ENCODE measurements around the gene POLG.

Gene POLG

GRCh38 chr15:89359471-89360293 lies 25.1 kb upstream of the POLG start:
- peak overlapping the region; percentile 26 for H3K4me3 ChIP-seq (ENCODE audit: low read depth, low read length)

GRCh38 chr15:89358755-89359439 lies 24.3 kb upstream of the POLG start:
- Histone ChIP-seq H3K9me3 (ENCODE audit: control insufficient read depth, insufficient read depth, low read length) (no peaks in the 10 kb centered on the region), H3K36me3 (ENCODE audit: control insufficient read depth, insufficient read depth, low read length) (no peaks in the 10 kb centered on the region), H3K9ac (ENCODE audit: low read depth, low read length) (no peak overlapping the region), H3K4me1 (ENCODE audit: control insufficient read depth, insufficient read depth, low read length) (peaks cover 4% of the 10 kb centered on the region), H3K27me3 (ENCODE audit: control insufficient read depth, insufficient read depth, low read length) (peaks cover 92% of the 10 kb centered on the region), H3K4me3 (ENCODE audit: low read depth, low read length) (peak overlapping the region; percentile 52)

More at GRCh38 chr15:89359471-89360293, 25.1 kb upstream of the POLG start:
- H3K4me1 ChIP-seq (ENCODE audit: control insufficient read depth, insufficient read depth, low read length): peaks cover 4% of the 10 kb centered on the region
- no peak overlapping the region for H3K9ac ChIP-seq (ENCODE audit: low read depth, low read length)
- H3K27me3 ChIP-seq (ENCODE audit: control insufficient read depth, insufficient read depth, low read length): peaks cover 96% of the 10 kb centered on the region
- H3K36me3 ChIP-seq (ENCODE audit: control insufficient read depth, insufficient read depth, low read length): no peaks in the 10 kb centered on the region
- no peaks in the 10 kb centered on the region for H3K9me3 ChIP-seq (ENCODE audit: control insufficient read depth, insufficient read depth, low read length)

- H3K36me3 ChIP-seq (ENCODE audit: control insufficient read depth, insufficient read depth, low read length): no peaks in the 10 kb centered on the region
These were observed 23.8 kb upstream of the POLG start for GRCh38 chr15:89358435-89358754.

GRCh38 chr15:89356634-89357298 lies 22.1 kb upstream of the POLG start:
- H3K27me3 ChIP-seq (ENCODE audit: control insufficient read depth, insufficient read depth, low read length): peaks cover 82% of the 10 kb centered on the region
- H3K36me3 ChIP-seq (ENCODE audit: control insufficient read depth, insufficient read depth, low read length): no peaks in the 10 kb centered on the region
- H3K9ac ChIP-seq (ENCODE audit: low read depth, low read length): no peak overlapping the region
- no peak overlapping the region for H3K4me3 ChIP-seq (ENCODE audit: low read depth, low read length)
- H3K4me1 ChIP-seq (ENCODE audit: control insufficient read depth, insufficient read depth, low read length): peaks cover 4% of the 10 kb centered on the region
- H3K9me3 ChIP-seq (ENCODE audit: control insufficient read depth, insufficient read depth, low read length): no peaks in the 10 kb centered on the region

More at GRCh38 chr15:89358435-89358754, 23.8 kb upstream of the POLG start:
- Histone ChIP-seq H3K27me3 (ENCODE audit: control insufficient read depth, insufficient read depth, low read length) (peaks cover 89% of the 10 kb centered on the region), H3K9ac (ENCODE audit: low read depth, low read length) (no peak overlapping the region), H3K4me3 (ENCODE audit: low read depth, low read length) (peak overlapping the region; percentile 52), H3K9me3 (ENCODE audit: control insufficient read depth, insufficient read depth, low read length) (no peaks in the 10 kb centered on the region), H3K4me1 (ENCODE audit: control insufficient read depth, insufficient read depth, low read length) (peaks cover 4% of the 10 kb centered on the region)

- Histone ChIP-seq H3K4me3 (ENCODE audit: low read depth, low read length) (no peak overlapping the region), H3K27me3 (ENCODE audit: control insufficient read depth, insufficient read depth, low read length) (peaks cover 62% of the 10 kb centered on the region), H3K9me3 (ENCODE audit: control insufficient read depth, insufficient read depth, low read length) (no peaks in the 10 kb centered on the region), H3K36me3 (ENCODE audit: control insufficient read depth, insufficient read depth, low read length) (no peaks in the 10 kb centered on the region), H3K4me1 (ENCODE audit: control insufficient read depth, insufficient read depth, low read length) (no peaks in the 10 kb centered on the region), H3K9ac (ENCODE audit: low read depth, low read length) (no peak overlapping the region)
These were observed 19.4 kb upstream of the POLG start for GRCh38 chr15:89353991-89354390.

- Histone ChIP-seq H3K36me3 (ENCODE audit: control insufficient read depth, insufficient read depth, low read length) (no peaks in the 10 kb centered on the region), H3K9me3 (ENCODE audit: control insufficient read depth, insufficient read depth, low read length) (no peaks in the 10 kb centered on the region), H3K4me1 (ENCODE audit: control insufficient read depth, insufficient read depth, low read length) (no peaks in the 10 kb centered on the region), H3K27me3 (ENCODE audit: control insufficient read depth, insufficient read depth, low read length) (peaks cover 50% of the 10 kb centered on the region), H3K4me3 (ENCODE audit: low read depth, low read length) (no peak overlapping the region), H3K9ac (ENCODE audit: low read depth, low read length) (no peak overlapping the region)
These were observed 17.9 kb upstream of the POLG start for GRCh38 chr15:89352476-89352875.

- Histone ChIP-seq H3K9me3 (ENCODE audit: control insufficient read depth, insufficient read depth, low read length) (no peaks in the 10 kb centered on the region), H3K9ac (ENCODE audit: low read depth, low read length) (no peak overlapping the region), H3K4me1 (ENCODE audit: control insufficient read depth, insufficient read depth, low read length) (peaks cover 3% of the 10 kb centered on the region), H3K27me3 (ENCODE audit: control insufficient read depth, insufficient read depth, low read length) (peaks cover 27% of the 10 kb centered on the region), H3K4me3 (ENCODE audit: low read depth, low read length) (no peak overlapping the region), H3K36me3 (ENCODE audit: control insufficient read depth, insufficient read depth, low read length) (no peaks in the 10 kb centered on the region)
These were observed 14.6 kb upstream of the POLG start for GRCh38 chr15:89349206-89349558.

GRCh38 chr15:89346516-89347231 lies 12.1 kb upstream of the POLG start:
- Histone ChIP-seq H3K9ac (ENCODE audit: low read depth, low read length) (no peak overlapping the region), H3K4me1 (ENCODE audit: control insufficient read depth, insufficient read depth, low read length) (peaks cover 3% of the 10 kb centered on the region), H3K27me3 (ENCODE audit: control insufficient read depth, insufficient read depth, low read length) (peaks cover 12% of the 10 kb centered on the region), H3K9me3 (ENCODE audit: control insufficient read depth, insufficient read depth, low read length) (no peaks in the 10 kb centered on the region), H3K4me3 (ENCODE audit: low read depth, low read length) (no peak overlapping the region), H3K36me3 (ENCODE audit: control insufficient read depth, insufficient read depth, low read length) (no peaks in the 10 kb centered on the region)

- H3K4me3 ChIP-seq (ENCODE audit: low read depth, low read length): no peak overlapping the region
- H3K4me1 ChIP-seq (ENCODE audit: control insufficient read depth, insufficient read depth, low read length): peaks cover 3% of the 10 kb centered on the region
- H3K9me3 ChIP-seq (ENCODE audit: control insufficient read depth, insufficient read depth, low read length): no peaks in the 10 kb centered on the region
- H3K27me3 ChIP-seq (ENCODE audit: control insufficient read depth, insufficient read depth, low read length): peaks cover 13% of the 10 kb centered on the region
- H3K9ac ChIP-seq (ENCODE audit: low read depth, low read length): no peak overlapping the region
- H3K36me3 ChIP-seq (ENCODE audit: control insufficient read depth, insufficient read depth, low read length): no peaks in the 10 kb centered on the region
These were observed 10.6 kb upstream of the POLG start for GRCh38 chr15:89345248-89345647.

- no peak overlapping the region for H3K9ac ChIP-seq (ENCODE audit: low read depth, low read length)
- H3K4me3 ChIP-seq (ENCODE audit: low read depth, low read length): no peak overlapping the region
These were observed 8.2 kb upstream of the POLG start for GRCh38 chr15:89342840-89343239.

GRCh38 chr15:89341316-89342005 lies 6.8 kb upstream of the POLG start:
- Histone ChIP-seq H3K36me3 (ENCODE audit: control insufficient read depth, insufficient read depth, low read length) (no peaks in the 10 kb centered on the region), H3K9me3 (ENCODE audit: control insufficient read depth, insufficient read depth, low read length) (no peaks in the 10 kb centered on the region), H3K9ac (ENCODE audit: low read depth, low read length) (no peak overlapping the region), H3K4me1 (ENCODE audit: control insufficient read depth, insufficient read depth, low read length) (peaks cover 3% of the 10 kb centered on the region), H3K27me3 (ENCODE audit: control insufficient read depth, insufficient read depth, low read length) (peaks cover 10% of the 10 kb centered on the region), H3K4me3 (ENCODE audit: low read depth, low read length) (no peak overlapping the region)

More at GRCh38 chr15:89342840-89343239, 8.2 kb upstream of the POLG start:
- Histone ChIP-seq H3K27me3 (ENCODE audit: control insufficient read depth, insufficient read depth, low read length) (peaks cover 5% of the 10 kb centered on the region), H3K9me3 (ENCODE audit: control insufficient read depth, insufficient read depth, low read length) (no peaks in the 10 kb centered on the region), H3K36me3 (ENCODE audit: control insufficient read depth, insufficient read depth, low read length) (no peaks in the 10 kb centered on the region), H3K4me1 (ENCODE audit: control insufficient read depth, insufficient read depth, low read length) (peaks cover 3% of the 10 kb centered on the region)
